IMR-90 (cell line): ENCODE results near the gene CAPZA1. TPM values are rescaled to one million over a fixed set of nuclear protein-coding genes. Genes with fewer than 3 reads are reported as not detected.
A peak's percentile ranks its signal among the peaks of the same experiment; 100 is the strongest.

Experiments used
- ATAC-seq: fragments of 200-7000 bp; cut with Tn5 transposase; 2 replicates; pipeline ENCODE4 v1.9.1; 2020; ENCODE audit warnings: low read depth, mild to moderate bottlenecking, moderate library complexity
- BruUV-seq: library from RNA; stranded (reverse); fragments of 400-500 nt; replicated peaks from 2 replicates; lab custom pipeline; 2021; lab: Mats Ljungman, UMichigan
- CTCF ChIA-PET: fragments of 300-600 bp; formaldehyde crosslinking; extraction: SDS; loops from one replicate; lab custom pipeline; 2021; ENCODE audit warnings: antibody characterized with exemption; lab: Yijun Ruan, JAX
- POLR2A ChIA-PET: fragments of 300-600 bp; sonication (Branson Sonifier 250); formaldehyde crosslinking; loops from one replicate; lab custom pipeline; 2022; ENCODE audit warnings: antibody characterized with exemption; ENCODE audit not compliant: unreplicated experiment; lab: Charles Lee
- DNase-seq: peaks from one replicate; pipeline ENCODE4 v3.0.0; 2013
- H2AFZ ChIP-seq: replicated peaks from 2 replicates; pipeline ENCODE3; 2013; ENCODE audit warnings: low read length, mild to moderate bottlenecking; ENCODE audit not compliant: poor library complexity
- H2AK5ac ChIP-seq: 2 replicates; pipeline ENCODE4 v1.6.1; 2013; ENCODE audit warnings: low read depth, low read length, inconsistent platforms
- H2AK9ac ChIP-seq: replicated peaks from 2 replicates; pipeline ENCODE3; 2013; ENCODE audit warnings: mild to moderate bottlenecking, low read depth, low read length, moderate library complexity; ENCODE audit not compliant: poor library complexity
- H2BK120ac ChIP-seq: 2 replicates; pipeline ENCODE4 v1.6.1; 2013; ENCODE audit warnings: low read depth, low read length, inconsistent platforms
- H2BK15ac ChIP-seq: 3 replicates; pipeline ENCODE4 v1.6.1; 2013; ENCODE audit warnings: low read depth, low read length, inconsistent platforms
- H2BK20ac ChIP-seq: 2 replicates; pipeline ENCODE4 v1.6.1; 2013; ENCODE audit warnings: low read depth, mild to moderate bottlenecking, inconsistent platforms, low read length, moderate library complexity
- H2BK5ac ChIP-seq: 2 replicates; pipeline ENCODE4 v1.6.1; 2013; ENCODE audit warnings: mild to moderate bottlenecking, low read depth, low read length, inconsistent platforms; ENCODE audit not compliant: poor library complexity, severe bottlenecking
- H3K14ac ChIP-seq: replicated peaks from 2 replicates; pipeline ENCODE4 v1.6.1; 2013; ENCODE audit warnings: low read depth, low read length, inconsistent platforms
- H3K18ac ChIP-seq: 2 replicates; pipeline ENCODE4 v1.6.1; 2013; ENCODE audit warnings: low read depth, low read length, control low read depth
- H3K23ac ChIP-seq: 2 replicates; pipeline ENCODE4 v1.6.1; 2013; ENCODE audit warnings: low read depth, low read length, inconsistent platforms
- H3K27ac ChIP-seq: 2 replicates; pipeline ENCODE4 v1.5.1; 2013; ENCODE audit warnings: mild to moderate bottlenecking, control low read depth, low read length; ENCODE audit not compliant: insufficient read depth
- H3K27me3 ChIP-seq: 2 replicates; pipeline ENCODE4 v1.6.1; 2013; ENCODE audit warnings: low read length; ENCODE audit not compliant: control insufficient read depth, insufficient read depth
- H3K36me3 ChIP-seq: 2 replicates; pipeline ENCODE4 v1.6.1; 2013; ENCODE audit warnings: low read length, mixed read lengths; ENCODE audit not compliant: control insufficient read depth, insufficient read depth
- H3K4ac ChIP-seq: 2 replicates; pipeline ENCODE4 v1.6.1; 2013; ENCODE audit warnings: low read depth, low read length, inconsistent platforms
- H3K4me1 ChIP-seq: 2 replicates; pipeline ENCODE4 v1.6.1; 2013; ENCODE audit warnings: low read length, mixed read lengths; ENCODE audit not compliant: control insufficient read depth, insufficient read depth
- H3K4me2 ChIP-seq: 2 replicates; pipeline ENCODE4 v1.6.1; 2013; ENCODE audit warnings: low read depth, mild to moderate bottlenecking, control low read depth, low read length, moderate library complexity
- H3K4me3 ChIP-seq: 2 replicates; pipeline ENCODE4 v1.5.1; 2013; ENCODE audit warnings: low read depth, mild to moderate bottlenecking, control low read depth, low read length, moderate library complexity; ENCODE audit not compliant: insufficient read depth
- H3K56ac ChIP-seq: 2 replicates; pipeline ENCODE4 v1.6.1; 2013; ENCODE audit warnings: low read length, inconsistent platforms; ENCODE audit not compliant: insufficient read depth; ENCODE audit errors: extremely low read depth
- H3K79me1 ChIP-seq, 2 experiments: 2 replicates each; pipeline ENCODE4 v1.6.1; 2013; ENCODE audit warnings: low read length in 2 of 2, inconsistent platforms in 1 of 2, low read depth in 1 of 2
- H3K9ac ChIP-seq: 2 replicates; pipeline ENCODE4 v1.6.1; 2013; ENCODE audit warnings: low read depth, low read length, control low read depth
- H3K9me1 ChIP-seq: 2 replicates; pipeline ENCODE4 v1.6.1; 2013; ENCODE audit warnings: low read length, inconsistent platforms; ENCODE audit not compliant: insufficient read depth
- H3K9me3 ChIP-seq: 2 replicates; pipeline ENCODE4 v1.6.1; 2013; ENCODE audit warnings: low read length; ENCODE audit not compliant: control insufficient read depth, insufficient read depth
- H4K20me1 ChIP-seq: 2 replicates; pipeline ENCODE4 v1.6.1; 2013; ENCODE audit warnings: low read length, inconsistent platforms; ENCODE audit not compliant: insufficient read depth
- H4K5ac ChIP-seq: 2 replicates; pipeline ENCODE4 v1.6.1; 2013; ENCODE audit warnings: mild to moderate bottlenecking, low read depth, low read length, control low read depth
- H4K8ac ChIP-seq, 2 experiments: 2 replicates each; pipeline ENCODE4 v1.6.1; 2013; ENCODE audit warnings: low read depth in 2 of 2, low read length in 2 of 2, control low read depth in 1 of 2, inconsistent platforms in 1 of 2
- H4K91ac ChIP-seq: 2 replicates; pipeline ENCODE4 v1.6.1; 2013; ENCODE audit warnings: low read depth, low read length, inconsistent platforms; ENCODE audit not compliant: insufficient read depth
- CHD1 ChIP-seq: IDR thresholded peaks from 2 replicates; pipeline ENCODE4 v1.6.1; 2012; ENCODE audit warnings: low read depth, low read length, improper control_type of control experiment
- CTCF ChIP-seq: conservative IDR thresholded peaks from 2 replicates; pipeline ENCODE4 v1.5.1; 2012; ENCODE audit warnings: mild to moderate bottlenecking, low read depth, low read length, improper control_type of control experiment
- MAFK ChIP-seq: IDR thresholded peaks from 2 replicates; pipeline ENCODE4 v1.6.1; 2012; ENCODE audit warnings: low read depth, low read length, improper control_type of control experiment
- MAZ ChIP-seq: IDR thresholded peaks from 2 replicates; pipeline ENCODE4 v1.6.1; 2012; ENCODE audit warnings: low read depth, mild to moderate bottlenecking, low read length, improper control_type of control experiment, moderate library complexity, borderline replicate concordance
- MXI1 ChIP-seq: IDR thresholded peaks from 2 replicates; pipeline ENCODE4 v1.6.1; 2012; ENCODE audit warnings: low read depth, mild to moderate bottlenecking, low read length, moderate library complexity, borderline replicate concordance
- NFE2L2 ChIP-seq: fragments of 150-350 bp; IDR thresholded peaks from 2 replicates; pipeline ENCODE4 v1.6.1; 2016; ENCODE audit warnings: low read depth, mild to moderate bottlenecking, low read length
- SMC3 ChIP-seq: fragments of 150-350 bp; IDR thresholded peaks from 2 replicates; pipeline ENCODE4 v1.6.1; 2016; ENCODE audit warnings: low read depth, mild to moderate bottlenecking, antibody characterized with exemption, low read length, moderate library complexity
- WGBS, 2 experiments: methylation state at CpG; one replicate each; pipeline versions ENCODE4 v1.1.5 to v1.1.7; 2013; ENCODE audit warnings: missing lambda C conversion rate in 2 of 2; ENCODE audit not compliant: insufficient read length in 1 of 2; ENCODE audit errors: extremely low coverage in 2 of 2; 5-methylcytosine and 5-hydroxymethylcytosine counted together
- dilution Hi-C: fragments of 300-500 bp; cut with HindIII; formaldehyde crosslinking; loops from one replicate; pipeline ENCODE4 v1.14.3; 2018; ENCODE audit warnings: low sequenced_read_pairs; ENCODE audit not compliant: unreplicated experiment
- in situ Hi-C: fragments of 300-500 bp; cut with MboI; formaldehyde crosslinking; loops from 3 replicates; pipeline ENCODE4 v1.14.3; 2019; ENCODE audit warnings: low sequenced_read_pairs, inconsistent platforms, mixed read lengths
- intact Hi-C: fragments of 100-400 bp; cut with micrococcal nuclease; formaldehyde crosslinking; loops from 2 replicates; pipeline ENCODE4 v1.10.0; 2022
- polyA plus RNA-seq, 3 experiments: library from polyadenylated mRNA; depleted of rRNA; stranded (reverse); fragments of >200 nt; gene quantifications; 2 replicates each; pipeline ENCODE4 v1.2.3, GENCODE V29; 2012; ENCODE audit warnings: low replicate concordance in 1 of 3
- total RNA-seq: library from RNA; depleted of rRNA; stranded (reverse); fragments of >200 nt; gene quantifications from 2 replicates; pipeline ENCODE4 v1.2.3, GENCODE V29; 2012

Gene CAPZA1
- total and polyA plus RNA-seq, 2 of the 4 experiments (the other 2 are of a cell fraction): 108 to 262 TPM

- peak; percentile 99 for TF ChIP-seq SMC3
- no peak for TF ChIP-seq CHD1
Measured at GRCh38 chr1:112716133-112716720, 96.6 kb downstream of the CAPZA1 start (continued).

GRCh38 chr1:112717263-112717873, 97.7 kb downstream of the CAPZA1 start:
- H3K18ac ChIP-seq: no peak overlapping the region
- H3K4me2 ChIP-seq: no peak overlapping the region
- in situ Hi-C loops (loop anchor here (5.0 to 25.0 kb wide), 3 partner anchors 90 to 970 kb away; partner anchors contain the start of gene SLC16A1), dilution Hi-C loops (no loop called here), intact Hi-C loops (loop anchor here (2.0 to 10.0 kb wide), 4 partner anchors 237 to 960 kb away; partner anchors contain the start of genes LRIG2 and SLC16A1)
- no peak overlapping the region for H2AK9ac ChIP-seq
- no peak for DNase-seq
- H2BK15ac ChIP-seq: no peak overlapping the region
- no peak overlapping the region for H3K27ac ChIP-seq
- H3K36me3 ChIP-seq: no peaks in the 10 kb centered on the region
- H2BK5ac ChIP-seq: no peak overlapping the region
- WGBS, 2 experiments: no CpG with 5 or more reads among the region's 2 CpGs
- ChIA-PET CTCF (interaction anchor here (0.9 to 4.7 kb wide), 4 partner anchors 13 to 87 kb away, joined by 3 to 32 read pairs (median 4); no protein-coding TSS in a partner anchor), POLR2A (no interaction called here)
- H3K23ac ChIP-seq: no peak overlapping the region
- no peak overlapping the region for H2AFZ ChIP-seq
- H3K9me3 ChIP-seq: no peaks in the 10 kb centered on the region
- BruUV-seq: no TSS peak
- no peak overlapping the region for H3K14ac ChIP-seq
- no peak overlapping the region for H4K91ac ChIP-seq
- no peaks in the 10 kb centered on the region for H4K20me1 ChIP-seq
- H4K5ac ChIP-seq: no peak overlapping the region
- H2BK120ac ChIP-seq: no peak overlapping the region
- peaks cover under 1% of the 10 kb centered on the region; the same call in 1 of the 2 replicates for H3K4me1 ChIP-seq
- H3K79me1 ChIP-seq: no peaks in the 10 kb centered on the region
- TF ChIP-seq NFE2L2 (no peak), SMC3 (no peak), MAZ (no peak), MAFK (no peak), CTCF (no peak), MXI1 (no peak), CHD1 (no peak)
- no peak overlapping the region for H3K56ac ChIP-seq
- ATAC-seq: no peak
- peaks cover 3% of the 10 kb centered on the region; the same call in 1 of the 2 replicates for H3K9me1 ChIP-seq
- H2AK5ac ChIP-seq: no peak overlapping the region; the same call in 1 of the 2 replicates
- H2BK20ac ChIP-seq: no peak overlapping the region
- H3K27me3 ChIP-seq: peaks cover 7% of the 10 kb centered on the region; the same call in 1 of the 2 replicates
- no peak overlapping the region for H3K4ac ChIP-seq
- H4K8ac ChIP-seq: no peak overlapping the region
- no peak overlapping the region for H3K4me3 ChIP-seq
- no peak overlapping the region for H3K9ac ChIP-seq
